Measurements from ENCODE around the gene C17orf100.
"Not testable (repeated sequence)": the region's sequence is repeated elsewhere in the genome, so short reads cannot be mapped to it uniquely, and the experiment has no call there.

C17orf100 gene

DNA sequence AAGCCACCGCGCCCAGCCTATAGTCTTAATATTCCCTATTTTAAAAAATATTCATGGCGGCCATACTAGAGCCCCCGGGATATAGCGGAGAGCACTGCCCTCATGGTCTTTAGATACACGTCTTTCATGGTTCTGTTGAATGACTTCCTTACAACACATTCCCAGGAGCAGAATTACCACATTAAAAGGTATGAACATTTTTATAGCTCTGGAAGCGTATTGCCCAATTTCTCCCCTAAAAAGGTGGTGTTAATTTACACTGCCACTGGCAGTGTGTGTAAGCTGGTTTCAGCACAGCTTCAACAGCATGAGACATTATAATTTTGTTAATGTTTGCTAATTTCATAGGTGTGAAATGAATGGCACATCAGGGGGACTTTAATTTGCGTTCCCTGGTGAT lies 19.0 kb downstream of the C17orf100 start:
- no peak for DNase-seq

DNA sequence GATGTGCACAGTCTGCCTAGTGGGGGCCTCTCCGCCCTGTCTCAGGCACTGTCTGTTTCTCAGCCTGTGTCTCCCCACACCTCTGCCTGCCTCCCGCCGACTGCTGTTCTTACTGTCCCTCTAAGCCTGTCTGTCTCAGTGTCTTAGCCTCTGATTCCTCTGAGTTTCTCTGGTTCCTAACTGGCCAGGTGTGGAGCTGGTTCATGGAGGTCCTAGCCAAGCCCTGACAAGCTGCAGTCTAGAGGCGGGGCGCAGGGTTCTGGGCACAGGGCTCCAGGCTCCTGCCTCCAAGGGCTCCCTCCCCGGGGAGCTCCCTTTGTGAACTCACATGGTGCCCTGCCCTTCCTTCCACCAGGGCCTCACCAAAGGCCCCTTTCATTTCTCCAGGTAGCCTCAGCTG lies 19.4 kb downstream of the C17orf100 start:
- DNase-seq, result no peak

DNA sequence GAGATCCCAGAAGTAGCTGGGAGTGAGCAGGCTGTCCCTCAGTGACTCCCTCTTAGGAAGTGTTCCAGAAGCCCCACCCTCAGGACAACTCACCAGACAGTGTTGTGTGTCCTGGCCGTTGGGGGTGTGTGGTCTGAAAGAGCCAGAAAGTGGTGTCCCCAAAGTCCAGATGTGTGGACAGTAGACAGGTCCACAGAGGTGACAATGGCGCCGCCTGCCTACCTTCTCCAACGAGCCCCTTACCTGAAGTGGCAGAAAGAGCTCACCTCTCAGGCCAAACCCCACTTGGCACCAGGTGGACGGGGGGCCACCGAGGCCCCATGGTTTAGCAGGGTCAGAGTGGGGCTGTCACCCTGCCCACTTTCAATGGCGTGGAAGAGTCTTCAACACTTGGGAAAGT lies 19.9 kb downstream of the C17orf100 start:
- no peak for DNase-seq

DNA sequence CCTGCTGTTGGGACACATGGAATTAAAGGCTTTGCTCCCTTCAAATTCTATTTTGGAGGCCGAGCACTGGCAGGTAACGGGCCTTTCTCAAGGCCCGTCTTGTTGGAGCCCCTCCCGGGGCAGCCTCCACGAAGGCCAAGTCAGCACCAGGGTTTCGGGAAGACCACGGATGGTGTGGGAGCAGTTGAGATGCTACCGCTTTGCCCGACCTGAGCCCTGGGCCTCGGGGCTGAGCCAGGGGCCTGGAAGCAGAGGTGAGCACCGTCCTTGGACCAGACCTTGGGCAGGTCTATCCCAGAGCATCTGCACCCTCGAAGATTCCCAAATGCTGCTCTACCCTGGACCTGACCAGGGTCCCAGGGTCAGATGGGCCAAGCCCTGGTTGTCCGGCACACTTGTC lies 23.0 kb downstream of the C17orf100 start:
- DNase-seq, result no peak

GRCh38 chr17:6675201-6675825 lies 23.8 kb downstream of the C17orf100 start:
- DNase-seq, result no peak

DNA sequence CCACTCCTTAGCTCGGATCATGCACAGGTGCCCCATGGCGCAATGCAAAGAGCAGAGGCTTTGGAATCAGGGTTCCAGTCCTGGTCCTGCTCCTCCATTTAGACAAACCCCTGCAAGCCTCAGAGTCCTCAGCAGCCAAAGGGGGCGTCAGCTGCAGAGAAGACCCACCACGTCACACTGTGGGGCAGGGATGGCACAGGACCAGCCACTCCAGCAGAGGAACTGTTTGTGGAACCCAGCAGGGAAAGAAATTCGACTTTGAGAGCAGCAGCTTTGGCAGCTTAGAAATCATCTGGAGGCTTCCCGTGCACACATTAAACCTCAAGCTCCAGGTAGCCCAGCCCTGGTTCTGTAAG lies 25.2 kb downstream of the C17orf100 start:
- DNase-seq, result no peak

- peak in 1 of 2 donors; percentile 24 for DNase-seq
These were observed 25.7 kb downstream of the C17orf100 start for GRCh38 chr17:6677158-6677831.

DNA sequence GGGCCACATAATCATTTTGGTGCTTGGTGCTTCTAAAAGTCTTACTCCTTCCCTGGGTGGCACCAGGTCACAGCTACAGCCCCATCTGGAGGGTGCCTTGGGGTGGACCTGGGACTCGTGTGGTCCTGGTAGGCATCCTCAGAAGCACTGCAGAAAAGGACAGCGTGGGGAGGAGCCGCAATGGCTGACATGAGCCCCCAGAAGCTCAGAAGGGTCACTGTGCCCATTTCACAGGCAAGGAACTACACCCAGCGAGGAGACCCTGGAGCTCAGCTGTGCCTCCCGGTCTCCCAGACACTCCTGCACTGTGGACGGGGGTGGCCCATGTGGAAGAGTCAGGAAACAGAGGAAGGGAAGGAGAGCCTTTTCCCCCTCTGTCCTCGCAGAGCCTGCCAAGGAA lies 26.4 kb downstream of the C17orf100 start:
- DNase-seq, result no peak

DNA sequence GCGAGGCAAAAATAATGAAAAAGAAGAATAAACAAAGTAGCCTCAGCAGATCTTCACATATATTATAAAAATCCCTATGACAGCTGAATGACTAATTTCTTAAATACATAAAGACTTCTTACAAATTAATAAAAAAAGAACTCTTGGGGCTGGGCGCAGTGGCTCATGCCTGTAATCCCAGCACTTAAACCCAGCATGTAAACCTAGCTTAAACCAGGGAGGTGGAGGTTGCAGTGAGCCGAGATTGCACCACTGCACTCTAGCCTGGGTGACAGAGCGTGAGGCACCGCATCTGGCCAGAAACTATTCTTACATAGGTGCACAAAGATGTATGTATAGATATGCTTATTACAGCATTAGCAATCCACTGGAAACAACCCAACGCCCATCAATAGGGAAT lies 27.7 kb downstream of the C17orf100 start:
- no peak for DNase-seq

DNA sequence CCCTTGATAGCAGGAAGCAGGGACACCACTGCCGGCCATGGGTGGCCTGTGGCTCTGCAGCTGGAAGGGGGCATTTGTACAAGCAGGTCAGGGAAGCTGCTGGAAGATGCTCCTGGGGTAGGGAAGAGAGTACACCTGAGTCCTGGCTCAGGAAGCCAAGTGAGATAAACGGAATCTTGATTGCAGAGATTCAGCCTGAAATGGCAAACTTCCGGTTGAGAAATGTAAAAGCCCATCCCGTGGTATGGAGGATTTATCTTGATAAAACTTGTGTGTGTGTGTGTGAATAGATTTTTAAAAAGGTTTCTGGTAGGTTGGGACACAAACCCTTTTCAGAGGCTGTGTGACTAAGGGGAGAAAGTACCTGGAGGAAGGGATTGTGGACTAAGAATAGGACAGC lies 29.6 kb downstream of the C17orf100 start:
- DNase-seq, result no peak

DNA sequence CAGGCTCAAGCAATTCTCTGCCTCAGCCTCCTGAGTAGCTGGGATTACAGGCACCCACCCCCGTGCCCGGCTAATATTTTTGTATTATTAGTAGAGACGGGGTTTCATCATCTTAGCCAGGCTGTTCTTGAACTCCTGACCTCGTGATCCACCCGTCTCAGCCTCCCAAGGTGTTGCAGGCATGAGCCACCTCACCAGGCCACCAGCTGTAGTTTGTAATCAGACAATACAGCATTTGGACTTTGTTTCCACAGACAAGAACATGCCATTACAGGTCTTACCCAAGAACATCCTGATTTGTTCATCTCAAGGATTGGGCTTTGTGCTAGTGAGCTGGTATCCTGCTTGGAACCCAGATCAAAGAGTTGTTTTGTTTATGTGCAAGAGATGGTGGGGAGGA lies 30.1 kb downstream of the C17orf100 start:
- no peak for DNase-seq

DNA sequence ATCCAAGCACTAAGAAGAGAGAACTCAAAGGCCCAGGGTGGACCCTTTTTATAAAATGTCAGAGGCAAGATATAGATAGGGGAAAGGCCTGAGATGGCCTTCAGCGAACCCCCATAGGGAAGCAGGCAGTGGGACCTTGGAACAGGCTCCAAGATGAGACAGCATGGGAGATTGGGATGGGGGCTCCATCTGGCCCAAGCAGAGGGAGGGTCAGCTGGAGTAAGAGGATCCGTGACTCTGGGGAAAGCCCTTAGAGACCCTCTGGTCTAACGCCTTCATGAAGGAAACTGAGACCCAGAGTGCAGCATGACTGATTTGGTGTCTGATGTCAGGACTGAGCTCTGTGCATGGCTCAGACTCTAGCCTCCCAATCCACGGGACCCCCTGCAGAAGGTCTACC lies 30.8 kb downstream of the C17orf100 start:
- no peak for DNase-seq

DNA sequence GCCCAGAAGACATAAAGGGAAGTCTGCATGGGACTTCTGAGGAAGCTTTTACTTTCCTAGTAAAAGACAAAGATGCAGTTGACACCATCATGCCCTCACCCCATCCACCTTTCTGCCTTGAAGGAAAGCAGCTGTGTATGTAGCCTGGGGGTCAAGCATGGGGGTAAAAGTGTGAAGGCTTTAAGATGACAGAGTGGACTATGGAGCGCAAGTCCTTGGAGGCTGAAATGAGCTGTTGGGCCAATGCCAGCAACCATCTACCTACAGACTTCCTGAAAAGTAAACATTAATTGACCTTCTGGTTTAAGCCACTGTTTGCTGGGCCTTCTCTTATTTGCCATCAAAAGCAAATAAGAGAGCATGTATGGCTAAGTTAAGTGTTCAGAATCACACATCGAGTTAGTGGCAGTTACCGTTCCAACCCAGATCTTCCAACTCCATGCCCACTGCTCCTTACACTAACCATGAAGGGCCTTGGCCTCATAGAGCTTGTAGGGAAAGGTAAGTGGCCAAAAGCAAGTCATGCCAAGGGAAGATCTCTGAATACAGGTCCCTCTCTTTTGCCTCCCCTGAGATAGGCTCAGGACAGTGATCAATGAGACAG lies 31.6 kb downstream of the C17orf100 start:
- DNase-seq, result no peak

GRCh38 chr17:6683730-6684459 lies 32.3 kb downstream of the C17orf100 start:
- DNase-seq, result no peak

DNA sequence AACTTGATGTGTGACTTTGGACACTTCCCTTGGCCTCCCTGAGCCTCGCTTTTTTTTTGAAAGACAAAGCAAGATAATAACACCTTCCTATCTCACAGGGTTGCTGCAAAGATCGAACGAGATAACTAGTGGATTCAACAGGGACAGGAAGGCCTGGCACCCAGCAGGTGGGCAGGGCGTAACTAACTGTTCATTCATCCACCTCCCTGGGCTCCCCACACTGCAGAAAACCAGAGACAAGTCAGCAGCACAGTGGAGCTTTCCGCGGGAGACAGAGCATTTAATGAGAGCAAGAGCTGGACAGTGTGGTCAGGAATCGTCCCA lies 32.9 kb downstream of the C17orf100 start:
- no peak for DNase-seq

DNA sequence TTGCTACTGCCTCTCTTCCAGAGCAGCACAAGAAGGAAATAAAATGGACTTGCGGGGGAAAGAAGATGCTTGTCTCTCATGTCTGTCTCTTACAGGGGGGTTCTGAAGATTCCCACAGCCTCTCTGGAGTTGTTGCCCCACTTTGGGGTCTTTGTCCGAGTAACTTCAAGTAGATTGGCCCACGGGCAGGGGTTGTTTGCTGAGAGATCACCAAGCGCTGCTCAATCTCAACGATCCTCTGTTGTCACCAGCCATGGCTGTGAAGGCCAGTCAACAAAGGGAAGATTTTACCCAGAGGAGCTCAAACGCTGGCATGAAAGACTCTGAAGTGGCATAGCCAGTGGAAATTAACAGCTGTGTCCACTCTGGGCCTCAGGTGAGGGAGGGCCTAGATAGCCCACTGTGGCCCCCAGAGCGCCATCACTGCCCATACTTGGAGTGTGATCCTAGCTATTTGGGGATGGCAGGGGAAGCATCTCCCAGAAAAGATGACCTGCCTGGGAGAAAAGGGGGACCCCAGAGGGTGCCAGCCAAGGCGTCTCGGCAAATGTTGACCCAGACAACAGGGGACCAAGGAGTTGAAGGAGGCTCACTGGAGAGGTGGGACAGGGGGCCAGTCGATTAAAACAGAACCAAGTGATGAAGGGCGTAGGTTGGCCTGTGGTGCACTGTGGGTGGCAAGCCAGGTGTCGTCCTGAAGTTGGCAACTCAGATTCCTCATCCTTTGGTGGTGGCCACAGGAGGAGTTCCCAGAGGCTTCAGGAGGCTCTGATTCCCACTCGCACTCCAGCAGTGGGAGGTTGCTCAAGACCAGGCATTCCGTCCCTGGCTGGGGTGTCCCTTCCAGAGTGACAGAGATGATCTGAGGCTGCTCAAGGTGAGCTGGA lies 33.6 kb downstream of the C17orf100 start:
- no peak for DNase-seq

- no peak for DNase-seq
These were observed 34.5 kb downstream of the C17orf100 start for GRCh38 chr17:6686026-6686425.

GRCh38 chr17:6688944-6689343 lies 37.4 kb downstream of the C17orf100 start:
- DNase-seq, result no peak

- no peak for DNase-seq
These were observed 39.1 kb downstream of the C17orf100 start for GRCh38 chr17:6690641-6691040.

- DNase-seq, result no peak
These were observed 40.0 kb downstream of the C17orf100 start for GRCh38 chr17:6691546-6691945.

DNA sequence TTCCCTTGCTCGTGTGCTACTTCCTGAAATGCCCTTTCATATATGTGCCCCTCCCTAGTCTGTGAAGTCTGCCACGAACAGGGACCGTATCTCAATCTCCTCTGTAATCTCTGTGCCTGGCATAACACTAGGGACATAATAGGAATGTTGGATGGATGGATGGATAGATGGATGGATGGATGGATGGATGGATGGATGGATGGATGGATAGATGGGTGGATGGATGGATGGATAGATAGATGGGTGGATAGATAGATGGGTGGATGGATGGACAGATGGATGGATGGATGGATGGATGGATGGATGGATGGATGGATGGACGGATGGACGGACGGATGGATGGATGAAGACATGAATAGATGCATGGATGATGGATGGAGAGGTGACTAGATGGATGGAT lies 40.4 kb downstream of the C17orf100 start:
- DNase-seq, result not testable (repeated sequence)

DNA sequence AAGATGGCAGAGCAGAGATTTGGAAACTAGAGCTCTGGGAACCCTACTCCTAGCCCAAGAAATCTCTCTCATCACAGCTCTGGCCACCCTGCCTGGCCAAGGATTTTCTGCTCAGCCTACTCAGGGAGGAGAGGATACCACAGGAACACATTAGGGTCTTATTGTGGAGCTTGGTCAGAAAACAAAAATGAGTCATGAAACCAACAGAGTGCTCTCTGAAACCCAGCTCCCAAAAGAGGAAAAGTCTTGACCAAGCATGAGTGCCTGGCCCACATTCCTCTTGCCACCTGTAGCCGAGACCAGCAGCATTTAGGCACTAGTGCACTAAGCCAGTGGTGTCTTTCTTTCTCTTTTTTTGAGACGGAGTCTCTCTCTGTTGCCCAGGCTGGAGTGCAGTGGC lies 43.5 kb downstream of the C17orf100 start:
- DNase-seq, result no peak

DNA sequence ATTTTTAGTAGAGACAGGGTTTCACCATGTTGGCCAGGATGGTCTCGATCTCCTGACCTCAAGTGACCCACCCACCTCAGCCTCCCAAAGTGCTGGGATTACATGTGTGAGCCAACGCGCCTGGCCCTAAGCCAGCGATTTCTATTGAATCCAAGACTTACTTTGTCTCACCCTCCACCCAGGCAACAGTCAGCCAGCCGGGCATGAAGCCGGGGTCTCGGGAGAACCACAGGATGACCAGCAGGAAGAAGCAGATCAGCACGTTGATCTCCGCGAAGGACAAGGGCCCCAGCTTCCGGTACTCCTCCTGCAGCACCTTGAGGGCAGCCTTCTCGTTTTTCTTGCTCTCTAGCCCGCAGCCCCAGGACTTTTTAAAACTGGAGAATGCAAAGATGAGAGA lies 44.0 kb downstream of the C17orf100 start:
- DNase-seq, result no peak

All from stimulated activated CD4-positive, alpha-beta T cell treated with anti-CD3 and anti-CD28 coated beads, Interleukin-2, amount 100 ng/mL, for 24 hours (primary cell).